ENCODE data around the gene ANGPTL2.

Gene ANGPTL2

DNA sequence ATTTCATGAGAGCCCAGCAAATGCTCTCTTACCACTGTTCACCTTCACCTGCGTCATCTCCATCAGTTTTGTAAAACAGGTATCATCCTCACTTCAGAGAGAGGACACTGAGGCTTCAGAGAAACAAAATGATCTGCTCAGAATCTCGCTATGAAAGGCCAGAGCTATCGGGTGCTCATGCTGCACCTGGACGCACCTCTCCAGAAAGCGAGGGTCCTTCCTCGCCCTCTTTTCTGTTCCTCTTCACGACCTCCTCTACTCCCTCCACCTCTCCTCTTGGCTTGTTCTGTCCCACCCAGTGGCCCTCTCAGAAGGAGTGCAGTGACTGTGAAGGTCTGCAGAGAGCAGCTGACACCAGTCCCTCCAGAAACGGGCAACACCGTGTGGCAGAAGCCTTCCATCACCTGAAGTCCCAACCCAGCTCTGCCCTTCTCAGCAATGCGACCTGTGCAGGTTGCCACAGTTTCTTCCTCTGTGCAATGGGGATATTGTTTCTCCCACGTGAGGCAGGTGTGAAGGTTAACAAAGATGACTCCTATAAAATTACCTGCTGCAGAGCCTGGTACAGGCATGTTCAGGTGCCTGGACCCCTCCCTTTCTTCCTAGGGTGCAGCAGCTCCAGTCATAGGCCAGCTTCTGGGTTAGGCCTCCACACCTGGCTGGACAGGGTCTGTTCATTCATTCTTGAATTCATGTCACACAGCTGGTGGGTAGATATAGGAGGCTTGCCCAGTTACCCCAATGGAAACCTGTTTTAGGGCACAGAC, 45.3 kb upstream of the ANGPTL2 start:
- Histone ChIP-seq H3K27ac (ENCODE audit: low read depth, low read length, poor library complexity, severe bottlenecking) (no peak overlapping the region), H3K4me3 (ENCODE audit: low read depth, low read length, poor library complexity, severe bottlenecking) (no peak overlapping the region), H3K4me2 (ENCODE audit: low read length) (no peak overlapping the region), H3F3A (ENCODE audit: insufficient read depth, low read length) (no peaks in the 10 kb centered on the region), H3K36me3 (ENCODE audit: insufficient read depth, low read length) (no peaks in the 10 kb centered on the region; the same call in 1 of the 2 replicates), H2AFZ (ENCODE audit: low read length) (no peak overlapping the region), H3K79me2 (ENCODE audit: insufficient read depth, low read length) (no peaks in the 10 kb centered on the region), H3K27me3 (ENCODE audit: insufficient read depth, low read length) (no peaks in the 10 kb centered on the region), H3K4me1 (ENCODE audit: insufficient read depth, low read length, severe bottlenecking) (peaks cover 27% of the 10 kb centered on the region), H3K9me3 (ENCODE audit: low read length) (no peaks in the 10 kb centered on the region), H4K20me1 (ENCODE audit: insufficient read depth, low read length) (no peaks in the 10 kb centered on the region), H3K9me2 (ENCODE audit: low read depth, low read length) (no peaks in the 10 kb centered on the region), H3K9ac (ENCODE audit: low read length) (no peak overlapping the region; the same call in 1 of the 2 replicates)
- TF ChIP-seq, protein P1, sequence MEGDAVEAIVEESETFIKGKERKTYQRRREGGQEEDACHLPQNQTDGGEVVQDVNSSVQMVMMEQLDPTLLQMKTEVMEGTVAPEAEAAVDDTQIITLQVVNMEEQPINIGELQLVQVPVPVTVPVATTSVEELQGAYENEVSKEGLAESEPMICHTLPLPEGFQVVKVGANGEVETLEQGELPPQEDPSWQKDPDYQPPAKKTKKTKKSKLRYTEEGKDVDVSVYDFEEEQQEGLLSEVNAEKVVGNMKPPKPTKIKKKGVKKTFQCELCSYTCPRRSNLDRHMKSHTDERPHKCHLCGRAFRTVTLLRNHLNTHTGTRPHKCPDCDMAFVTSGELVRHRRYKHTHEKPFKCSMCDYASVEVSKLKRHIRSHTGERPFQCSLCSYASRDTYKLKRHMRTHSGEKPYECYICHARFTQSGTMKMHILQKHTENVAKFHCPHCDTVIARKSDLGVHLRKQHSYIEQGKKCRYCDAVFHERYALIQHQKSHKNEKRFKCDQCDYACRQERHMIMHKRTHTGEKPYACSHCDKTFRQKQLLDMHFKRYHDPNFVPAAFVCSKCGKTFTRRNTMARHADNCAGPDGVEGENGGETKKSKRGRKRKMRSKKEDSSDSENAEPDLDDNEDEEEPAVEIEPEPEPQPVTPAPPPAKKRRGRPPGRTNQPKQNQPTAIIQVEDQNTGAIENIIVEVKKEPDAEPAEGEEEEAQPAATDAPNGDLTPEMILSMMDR (IDR thresholded peaks at IDR 0.05; ENCODE audit: low read length): no peak
- TF ChIP-seq EZH2 (IDR thresholded peaks at IDR 0.05; ENCODE audit: borderline replicate concordance, low read length): no peak

DNA sequence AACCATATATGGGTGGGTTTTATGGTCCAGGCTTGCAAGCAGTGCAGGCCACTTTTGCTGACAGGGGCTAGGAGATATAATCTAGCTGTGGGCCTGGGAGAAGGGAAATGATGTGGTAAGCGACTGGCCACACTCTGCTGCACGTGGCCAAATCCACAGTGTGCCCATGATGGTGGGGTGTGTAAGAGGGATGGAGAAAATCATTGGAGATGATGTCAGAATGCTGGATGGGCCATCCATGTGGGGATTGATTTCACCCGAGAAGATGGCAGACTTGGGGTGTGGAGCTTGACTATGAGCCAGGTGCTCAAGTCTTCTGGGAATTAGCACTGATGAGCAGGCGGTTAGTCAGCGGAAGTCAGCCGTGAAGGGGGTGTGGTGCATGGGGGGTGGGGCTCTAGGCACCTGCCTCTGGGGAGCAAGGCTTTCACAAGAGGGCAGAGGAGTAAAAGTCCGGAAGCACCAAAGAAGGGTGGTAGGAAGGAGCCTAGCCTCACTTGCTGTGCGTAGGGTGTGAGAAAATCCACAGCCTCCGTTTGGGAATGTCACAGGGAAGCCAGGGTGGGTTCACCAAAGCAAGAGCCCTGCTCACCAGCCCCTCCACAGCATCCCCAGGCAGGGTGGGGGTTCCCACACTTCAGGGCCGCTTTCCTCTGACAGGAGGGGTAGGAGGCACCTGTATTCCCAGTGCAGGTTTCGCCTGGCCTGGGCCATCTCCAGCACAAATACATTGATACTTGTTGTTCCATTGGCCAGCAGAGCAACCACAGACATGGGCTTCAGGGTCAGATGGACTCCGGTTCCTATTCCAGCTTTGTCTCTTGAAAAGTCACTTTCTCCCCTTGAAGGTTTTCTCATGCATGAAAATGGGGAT, 44.5 kb upstream of the ANGPTL2 start:
- Histone ChIP-seq H3K4me3 (ENCODE audit: low read depth, low read length, poor library complexity, severe bottlenecking) (peak overlapping the region; percentile 16), H3K27ac (ENCODE audit: low read depth, low read length, poor library complexity, severe bottlenecking) (peak overlapping the region; percentile 6), H3F3A (ENCODE audit: insufficient read depth, low read length) (no peaks in the 10 kb centered on the region), H3K4me1 (ENCODE audit: insufficient read depth, low read length, severe bottlenecking) (peaks cover 27% of the 10 kb centered on the region), H2AFZ (ENCODE audit: low read length) (no peak overlapping the region), H3K9ac (ENCODE audit: low read length) (no peak overlapping the region; the same call in 1 of the 2 replicates), H3K27me3 (ENCODE audit: insufficient read depth, low read length) (no peaks in the 10 kb centered on the region), H3K9me3 (ENCODE audit: low read length) (no peaks in the 10 kb centered on the region), H3K9me2 (ENCODE audit: low read depth, low read length) (no peaks in the 10 kb centered on the region), H3K4me2 (ENCODE audit: low read length) (peak overlapping the region; percentile 43), H3K79me2 (ENCODE audit: insufficient read depth, low read length) (no peaks in the 10 kb centered on the region), H3K36me3 (ENCODE audit: insufficient read depth, low read length) (no peaks in the 10 kb centered on the region; the same call in 1 of the 2 replicates), H4K20me1 (ENCODE audit: insufficient read depth, low read length) (no peaks in the 10 kb centered on the region)
- TF ChIP-seq EZH2 (IDR thresholded peaks at IDR 0.05; ENCODE audit: borderline replicate concordance, low read length): no peak
- TF ChIP-seq, protein P1 (IDR thresholded peaks at IDR 0.05; ENCODE audit: low read length): no peak

DNA sequence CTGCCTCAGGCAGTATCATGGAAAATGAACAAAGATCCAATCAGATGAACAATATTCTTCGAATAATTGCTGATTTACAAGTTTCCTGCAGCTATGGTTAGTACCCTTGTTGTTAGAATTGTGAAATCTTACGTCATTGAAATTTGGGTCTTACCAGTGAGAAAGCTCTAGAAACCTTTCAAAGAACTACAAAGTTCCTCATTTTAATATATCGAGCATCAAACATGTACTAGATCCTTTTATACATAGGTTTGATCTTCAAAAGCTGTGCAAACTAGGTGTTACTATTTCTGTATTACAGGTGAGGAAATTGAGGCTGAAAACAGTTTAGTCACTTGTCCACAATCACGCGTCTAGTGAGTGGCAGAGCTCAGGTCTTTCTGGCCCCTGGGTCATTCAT, 43.7 kb upstream of the ANGPTL2 start:
- Histone ChIP-seq H3K79me2 (ENCODE audit: insufficient read depth, low read length) (no peaks in the 10 kb centered on the region), H3F3A (ENCODE audit: insufficient read depth, low read length) (no peaks in the 10 kb centered on the region), H3K36me3 (ENCODE audit: insufficient read depth, low read length) (no peaks in the 10 kb centered on the region; the same call in 1 of the 2 replicates), H3K4me3 (ENCODE audit: low read depth, low read length, poor library complexity, severe bottlenecking) (no peak overlapping the region), H4K20me1 (ENCODE audit: insufficient read depth, low read length) (no peaks in the 10 kb centered on the region), H3K4me2 (ENCODE audit: low read length) (peak overlapping the region; percentile 43; the same call in 1 of the 2 replicates), H3K9ac (ENCODE audit: low read length) (no peak overlapping the region), H3K4me1 (ENCODE audit: insufficient read depth, low read length, severe bottlenecking) (peaks cover 27% of the 10 kb centered on the region), H3K27me3 (ENCODE audit: insufficient read depth, low read length) (no peaks in the 10 kb centered on the region), H3K27ac (ENCODE audit: low read depth, low read length, poor library complexity, severe bottlenecking) (peak overlapping the region; percentile 6), H3K9me2 (ENCODE audit: low read depth, low read length) (no peaks in the 10 kb centered on the region), H3K9me3 (ENCODE audit: low read length) (no peaks in the 10 kb centered on the region), H2AFZ (ENCODE audit: low read length) (no peak overlapping the region)
- TF ChIP-seq, protein P1 (IDR thresholded peaks at IDR 0.05; ENCODE audit: low read length): no peak
- TF ChIP-seq EZH2 (IDR thresholded peaks at IDR 0.05; ENCODE audit: borderline replicate concordance, low read length): no peak
